ENCODE measurements around the gene CFAP69.
A peak's percentile ranks its signal among the peaks of the same experiment; 100 is the strongest.

Gene CFAP69

GRCh38 chr7:90244909-90245851 lies at the start of gene CFAP69:
Gene CFAP69, plus strand, starts transcription at chr7:90245174. Its CDS starts 251 bp downstream, at chr7:90245425.
- peak; percentile 80 for DNase-seq (ENCODE audit: low spot score)
- no peak for TF ChIP-seq CTCF (IDR thresholded peaks at IDR 0.05; ENCODE audit: extremely low read depth, missing control alignments)

GRCh38 chr7:90201500-90202195 lies 43.3 kb upstream of the CFAP69 start:
- no peak for DNase-seq (ENCODE audit: low spot score)
- no peak for TF ChIP-seq CTCF (IDR thresholded peaks at IDR 0.05; ENCODE audit: extremely low read depth, missing control alignments)

- no peak for TF ChIP-seq CTCF (IDR thresholded peaks at IDR 0.05; ENCODE audit: extremely low read depth, missing control alignments)
- no peak for DNase-seq (ENCODE audit: low spot score)
Measured at GRCh38 chr7:90207956-90208355, 37.0 kb upstream of the CFAP69 start.

- TF ChIP-seq CTCF (IDR thresholded peaks at IDR 0.05; ENCODE audit: extremely low read depth, missing control alignments): no peak
- no peak for DNase-seq (ENCODE audit: low spot score)
Measured at GRCh38 chr7:90209776-90210175, 35.2 kb upstream of the CFAP69 start.

- no peak for DNase-seq (ENCODE audit: low spot score)
- TF ChIP-seq CTCF (IDR thresholded peaks at IDR 0.05; ENCODE audit: extremely low read depth, missing control alignments): no peak
Measured at GRCh38 chr7:90210475-90210874, 34.5 kb upstream of the CFAP69 start.

GRCh38 chr7:90210981-90211380 lies 34.0 kb upstream of the CFAP69 start:
- DNase-seq (ENCODE audit: low spot score): peak; percentile 24
- no peak for TF ChIP-seq CTCF (IDR thresholded peaks at IDR 0.05; ENCODE audit: extremely low read depth, missing control alignments)
